IPS-18c (cell line): ENCODE data around the gene TRAPPC3L.

Source experiments
- H3K4me3 ChIP-seq: 2 replicates; pipeline ENCODE4 v1.7.0; 2013; ENCODE audit warnings: low read depth, mild to moderate bottlenecking, low read length, moderate library complexity; ENCODE audit not compliant: insufficient read depth
- H3K9me3 ChIP-seq: one replicate; pipeline ENCODE4 v1.6.1; 2013; ENCODE audit warnings: mild to moderate bottlenecking, low read length, moderate library complexity; ENCODE audit not compliant: control insufficient read depth, insufficient read depth

The TRAPPC3L gene

GRCh38 chr6:116562614-116563013 is 17.1 kb upstream of the TRAPPC3L start:
- Histone ChIP-seq H3K9me3 (no peaks in the 10 kb centered on the region), H3K4me3 (no peak overlapping the region)

GRCh38 chr6:116562019-116562403 is 16.5 kb upstream of the TRAPPC3L start:
- H3K4me3 ChIP-seq = no peak overlapping the region
- H3K9me3 ChIP-seq = no peaks in the 10 kb centered on the region

GRCh38 chr6:116561377-116562018 is 16.0 kb upstream of the TRAPPC3L start:
- H3K9me3 ChIP-seq = no peaks in the 10 kb centered on the region
- no peak overlapping the region for H3K4me3 ChIP-seq

DNA sequence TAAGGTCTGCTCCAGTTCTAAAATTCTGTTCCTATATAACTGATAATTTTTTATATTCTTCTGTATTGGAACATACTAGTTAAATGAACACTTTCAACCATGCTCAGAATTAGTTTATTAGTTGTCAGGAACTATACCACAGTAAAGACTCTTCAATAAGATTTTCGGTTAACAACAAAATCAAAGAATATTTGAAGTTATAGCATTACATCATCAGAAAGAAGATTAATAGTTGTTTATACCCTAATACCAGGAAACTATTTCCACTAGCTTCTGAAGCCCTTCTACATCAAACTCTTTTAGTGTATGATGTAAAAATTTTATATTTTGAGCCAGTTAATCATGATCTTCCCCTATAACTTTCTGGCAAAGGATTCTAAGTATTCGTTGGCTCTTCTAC is 14.6 kb upstream of the TRAPPC3L start:
- no peak overlapping the region for H3K4me3 ChIP-seq
- no peaks in the 10 kb centered on the region for H3K9me3 ChIP-seq

GRCh38 chr6:116557893-116558292 is 12.4 kb upstream of the TRAPPC3L start:
- Histone ChIP-seq H3K9me3 (no peaks in the 10 kb centered on the region), H3K4me3 (no peak overlapping the region)

GRCh38 chr6:116556814-116557415 is 11.4 kb upstream of the TRAPPC3L start:
- H3K4me3 ChIP-seq = no peak overlapping the region
- no peaks in the 10 kb centered on the region for H3K9me3 ChIP-seq

GRCh38 chr6:116556065-116556464 is 10.6 kb upstream of the TRAPPC3L start:
- no peaks in the 10 kb centered on the region for H3K9me3 ChIP-seq
- H3K4me3 ChIP-seq = no peak overlapping the region

- no peaks in the 10 kb centered on the region for H3K9me3 ChIP-seq
- no peak within 1 kb of the TSS for H3K4me3 ChIP-seq
Measured at GRCh38 chr6:116553451-116553850, 8.0 kb upstream of the TRAPPC3L start, which contains the start of gene CALHM4. CALHM4 (plus strand) TSS chr6:116553751; CDS start chr6:116553794, 43 bp downstream.

DNA sequence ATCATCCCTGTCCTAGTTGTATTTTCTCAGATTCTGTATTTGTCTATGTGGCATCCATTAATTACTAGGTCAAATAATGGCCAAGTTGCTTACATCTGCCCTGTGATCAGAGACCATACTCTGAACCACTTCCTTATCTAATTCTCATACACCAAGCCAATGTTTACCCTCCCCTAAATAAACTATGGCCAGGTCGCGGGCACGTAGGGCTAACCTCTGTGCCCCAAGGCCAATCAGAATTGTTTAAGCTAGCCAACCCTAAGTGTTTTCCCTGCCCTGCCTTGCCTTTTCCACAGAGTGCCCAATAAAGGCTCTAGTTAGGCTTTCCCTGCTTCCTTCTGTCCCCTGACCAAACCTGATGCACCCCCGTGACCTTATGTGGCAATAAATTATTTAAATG is 5.3 kb upstream of the TRAPPC3L start:
- H3K9me3 ChIP-seq = no peaks in the 10 kb centered on the region
- no peak overlapping the region for H3K4me3 ChIP-seq

DNA sequence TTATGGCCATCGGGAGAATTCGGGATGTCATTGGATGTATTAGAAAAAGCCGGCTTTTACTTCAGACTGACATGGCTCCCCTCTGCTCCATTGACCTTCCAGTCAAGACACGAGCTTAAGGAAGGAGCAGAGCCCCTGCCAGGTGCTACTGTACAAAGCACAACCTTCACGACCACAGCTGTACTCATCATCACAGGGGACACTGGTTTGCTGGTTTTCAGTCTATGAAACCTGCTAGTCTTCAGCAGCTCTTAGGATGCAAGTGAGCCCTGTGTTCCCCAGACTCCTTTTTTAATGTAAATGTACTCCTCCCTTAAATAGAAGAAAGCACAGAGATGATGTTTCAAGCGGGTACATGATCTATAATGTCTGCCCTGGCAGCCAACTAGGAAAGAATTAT is 1.9 kb upstream of the TRAPPC3L start:
- no peak overlapping the region for H3K4me3 ChIP-seq
- no peaks in the 10 kb centered on the region for H3K9me3 ChIP-seq

GRCh38 chr6:116543149-116543548 is 2.3 kb downstream of the TRAPPC3L start:
- Histone ChIP-seq H3K9me3 (no peaks in the 10 kb centered on the region), H3K4me3 (no peak overlapping the region)

GRCh38 chr6:116542426-116542825 is 3.1 kb downstream of the TRAPPC3L start:
- Histone ChIP-seq H3K9me3 (no peaks in the 10 kb centered on the region), H3K4me3 (no peak overlapping the region)

- no peak overlapping the region for H3K4me3 ChIP-seq
- no peaks in the 10 kb centered on the region for H3K9me3 ChIP-seq
Measured at GRCh38 chr6:116536216-116536621, 9.3 kb downstream of the TRAPPC3L start.

- Histone ChIP-seq H3K9me3 (no peaks in the 10 kb centered on the region), H3K4me3 (no peak overlapping the region)
Measured at GRCh38 chr6:116535109-116535508, 10.4 kb downstream of the TRAPPC3L start.

DNA sequence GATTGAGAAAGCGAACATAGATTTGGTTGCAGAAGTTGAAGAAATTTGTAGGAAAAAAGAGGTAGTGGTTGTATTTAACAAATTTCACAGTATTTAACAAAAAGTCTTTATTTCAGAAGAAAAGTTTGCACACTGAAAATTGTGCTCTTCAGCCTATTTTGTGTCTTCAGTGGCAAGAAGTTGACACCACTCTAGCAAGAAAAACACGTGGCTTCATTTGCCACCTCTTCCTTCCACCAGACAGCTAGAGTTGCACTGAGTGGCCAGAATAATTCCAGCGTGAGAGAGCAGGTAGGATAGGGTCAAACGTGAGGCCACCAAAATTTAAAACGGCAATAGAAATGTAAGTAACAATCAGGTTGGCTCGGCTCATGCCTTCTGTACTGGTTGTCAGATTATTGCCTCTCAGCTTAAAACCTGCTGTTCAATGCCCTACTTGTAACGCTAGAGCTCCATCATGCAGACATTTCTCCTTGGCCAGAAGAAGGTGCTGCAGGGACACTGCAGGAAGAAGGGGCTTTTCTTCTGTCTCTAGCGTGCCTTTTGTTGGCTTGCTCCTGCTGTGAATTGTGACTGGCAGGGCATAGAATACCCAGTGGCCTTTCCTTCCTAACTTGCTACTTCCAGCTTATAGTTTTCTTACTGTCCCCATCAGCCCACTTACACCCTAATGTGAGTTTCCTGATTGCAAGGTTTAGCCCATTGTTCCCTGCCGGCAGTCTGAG is 12.1 kb downstream of the TRAPPC3L start:
- Histone ChIP-seq H3K4me3 (no peak overlapping the region), H3K9me3 (no peaks in the 10 kb centered on the region)

DNA sequence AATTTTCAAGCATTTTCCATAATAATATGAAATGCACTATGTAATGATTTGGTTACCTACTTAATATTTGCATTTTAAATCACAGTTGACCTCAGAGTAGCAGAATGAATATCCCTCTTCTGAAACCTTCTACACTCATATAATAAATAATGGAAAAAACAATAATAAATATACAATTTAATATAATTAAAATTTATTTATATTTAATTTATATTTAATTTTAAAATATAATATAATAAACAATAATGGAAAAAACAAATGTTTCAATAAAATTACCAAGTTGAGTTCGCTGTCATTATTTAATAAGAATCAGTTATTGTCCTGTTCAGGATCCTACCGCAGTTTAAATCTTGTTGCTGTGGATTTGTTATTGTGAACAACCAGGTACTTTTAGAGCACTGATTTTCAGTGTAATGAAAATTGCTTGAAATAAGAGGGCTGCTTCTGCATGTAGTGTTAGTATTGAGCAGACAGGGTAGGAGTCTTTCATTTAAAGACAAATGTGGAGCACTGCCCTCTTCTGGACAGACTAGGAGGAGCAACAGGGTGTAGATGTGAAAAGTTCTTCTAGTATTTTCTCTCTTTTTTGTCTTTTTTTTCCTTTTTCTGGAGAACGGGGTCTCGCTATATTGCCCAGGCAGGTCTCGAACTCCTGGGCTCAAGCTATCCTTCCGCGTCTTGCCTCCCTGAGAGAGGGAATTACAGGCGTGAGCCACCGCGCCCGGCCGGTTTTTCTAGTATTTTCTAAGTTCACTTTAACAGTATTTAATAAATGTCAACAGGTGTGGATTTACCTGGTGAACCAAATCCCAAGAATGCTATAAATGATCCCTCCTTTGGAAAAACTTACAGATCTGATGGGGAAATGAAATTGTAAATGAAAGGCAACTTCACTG is 13.6 kb downstream of the TRAPPC3L start:
- no peaks in the 10 kb centered on the region for H3K9me3 ChIP-seq
- H3K4me3 ChIP-seq = no peak overlapping the region

- H3K4me3 ChIP-seq = no peak overlapping the region
- no peaks in the 10 kb centered on the region for H3K9me3 ChIP-seq
Measured at GRCh38 chr6:116530436-116530835, 15.0 kb downstream of the TRAPPC3L start.
